DOHH2 (cell line): ENCODE results near the gene SPIRE1.

Experiments
- EZH2phosphoT487 ChIP-seq: fragments of 200-600 bp; sonication (generic); IDR thresholded peaks from 2 replicates; pipeline ENCODE4 v1.6.1; 2017; ENCODE audit warnings: borderline replicate concordance, mild to moderate bottlenecking, antibody characterized with exemption, low read length, moderate library complexity, mixed read lengths
- TF ChIP-seq, protein P1 (sequence below): fragments of 200-600 bp; sonication (generic); IDR thresholded peaks from one replicate; pipeline ENCODE4 v1.5.1; 2014; ENCODE audit warnings: antibody characterized with exemption, mild to moderate bottlenecking, low read depth, low read length; ENCODE audit not compliant: poor library complexity, severe bottlenecking

DNA sequence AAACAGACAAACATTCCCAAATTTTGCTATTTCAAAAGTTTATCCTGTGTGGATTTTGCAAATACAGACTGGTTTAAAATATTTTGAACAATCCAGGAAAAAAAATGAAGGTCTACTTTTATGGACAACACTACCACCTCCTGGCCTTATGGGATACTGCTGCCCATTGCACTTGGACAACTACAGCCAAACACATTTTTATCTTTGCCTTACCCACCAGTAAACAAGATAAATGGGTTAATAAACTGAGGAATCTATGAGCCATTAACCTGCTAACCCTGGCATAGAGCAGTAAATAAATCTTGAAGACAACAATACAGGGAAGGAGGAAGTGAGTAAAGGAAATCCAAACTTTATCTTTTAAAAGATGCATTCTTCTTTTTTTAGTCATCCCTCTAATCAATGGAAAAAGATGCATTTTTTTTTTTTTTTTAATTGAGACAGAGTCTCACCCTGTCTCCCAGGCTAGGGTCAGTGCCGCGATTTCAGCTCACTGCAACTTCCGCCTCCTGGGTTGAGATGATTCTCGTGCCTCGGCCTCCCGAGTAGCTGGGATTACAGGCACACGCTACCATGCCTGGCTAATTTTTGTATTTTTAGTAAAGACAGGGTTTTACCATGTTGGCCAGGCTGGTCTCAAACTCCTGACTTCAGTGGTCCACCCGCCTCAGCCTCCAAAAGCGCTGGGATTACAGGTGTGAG is 2.1 kb upstream of the SPIRE1 start:
- TF ChIP-seq, protein P1, sequence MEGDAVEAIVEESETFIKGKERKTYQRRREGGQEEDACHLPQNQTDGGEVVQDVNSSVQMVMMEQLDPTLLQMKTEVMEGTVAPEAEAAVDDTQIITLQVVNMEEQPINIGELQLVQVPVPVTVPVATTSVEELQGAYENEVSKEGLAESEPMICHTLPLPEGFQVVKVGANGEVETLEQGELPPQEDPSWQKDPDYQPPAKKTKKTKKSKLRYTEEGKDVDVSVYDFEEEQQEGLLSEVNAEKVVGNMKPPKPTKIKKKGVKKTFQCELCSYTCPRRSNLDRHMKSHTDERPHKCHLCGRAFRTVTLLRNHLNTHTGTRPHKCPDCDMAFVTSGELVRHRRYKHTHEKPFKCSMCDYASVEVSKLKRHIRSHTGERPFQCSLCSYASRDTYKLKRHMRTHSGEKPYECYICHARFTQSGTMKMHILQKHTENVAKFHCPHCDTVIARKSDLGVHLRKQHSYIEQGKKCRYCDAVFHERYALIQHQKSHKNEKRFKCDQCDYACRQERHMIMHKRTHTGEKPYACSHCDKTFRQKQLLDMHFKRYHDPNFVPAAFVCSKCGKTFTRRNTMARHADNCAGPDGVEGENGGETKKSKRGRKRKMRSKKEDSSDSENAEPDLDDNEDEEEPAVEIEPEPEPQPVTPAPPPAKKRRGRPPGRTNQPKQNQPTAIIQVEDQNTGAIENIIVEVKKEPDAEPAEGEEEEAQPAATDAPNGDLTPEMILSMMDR: peak; percentile 84
- no peak for TF ChIP-seq EZH2phosphoT487
